HCT116 (cell line): Measurements from ENCODE around the gene INSIG2. TPM values are rescaled to one million over a fixed set of nuclear protein-coding genes. Genes with fewer than 3 reads are reported as not detected.

Experiments
- ATAC-seq: fragments of 200-7000 bp; cut with Tn5 transposase; 2 replicates; pipeline ENCODE4 v1.9.1; 2020; ENCODE audit warnings: mild to moderate bottlenecking, moderate library complexity
- BruUV-seq: library from RNA; stranded (reverse); fragments of 400-500 nt; replicated peaks from 2 replicates; lab custom pipeline; 2021; lab: Mats Ljungman, UMichigan
- CTCF ChIA-PET: fragments of 300-600 bp; sonication (Branson Sonifier 250); formaldehyde crosslinking; loops from one replicate; lab custom pipeline; 2021; ENCODE audit warnings: antibody characterized with exemption; lab: Charles Lee
- POLR2A ChIA-PET: fragments of 300-600, 350-600 bp; sonication (Branson Sonifier 250); formaldehyde crosslinking; loops from one replicate; lab custom pipeline; 2021; ENCODE audit warnings: antibody characterized with exemption; lab: Charles Lee
- RAD21 ChIA-PET, 2 experiments: fragments of 300-600 bp; sonication (Branson Sonifier 250); formaldehyde crosslinking; loops; one replicate each; lab custom pipeline; 2023; ENCODE audit warnings: low total read pairs in 2 of 2; ENCODE audit not compliant: uncharacterized antibody in 2 of 2, unreplicated experiment in 2 of 2, low non-redundant PET in 1 of 2; lab: Charles Lee
- DNase-seq: peaks from one replicate; pipeline ENCODE4 v3.0.0-alpha.2; 2010; ENCODE audit warnings: low read depth, low spot score
- H2AFZ ChIP-seq: fragments of 200-600 bp; shearing (Covaris generic), sonication (generic); 2 replicates; pipeline ENCODE4 v1.6.1; 2017; ENCODE audit warnings: low read depth, mixed run types, mixed read lengths, antibody characterized with exemption, low read length; ENCODE audit not compliant: poor library complexity, severe bottlenecking
- H3K27ac ChIP-seq: 2 replicates; pipeline ENCODE4 v1.5.1; 2012; ENCODE audit warnings: low read depth, low read length
- H3K27me3 ChIP-seq: fragments of 200-600 bp; sonication (generic); 2 replicates; pipeline ENCODE4 v1.6.1; 2016; ENCODE audit warnings: mixed run types, low read length, mixed read lengths; ENCODE audit not compliant: insufficient read depth
- H3K36me3 ChIP-seq, 2 experiments: fragments of 200-500 bp in 1 of 2; fragments of 200-600 bp in 1 of 2; sonication (Bioruptor generic) in 1 of 2; sonication (generic) in 1 of 2; 2 replicates each; pipeline versions ENCODE4 v1.5.1 to v1.6.1; 2014 to 2016; ENCODE audit warnings: low read length in 2 of 2, inconsistent platforms in 1 of 2, mixed read lengths in 1 of 2, mixed run types in 1 of 2; ENCODE audit not compliant: insufficient read depth in 2 of 2, control insufficient read depth in 1 of 2
- H3K4me1 ChIP-seq, 2 experiments: fragments of 200-600 bp in 1 of 2; sonication (generic) in 1 of 2; 2 replicates each; pipeline versions ENCODE4 v1.5.1 to v1.6.1; 2012 to 2017; ENCODE audit warnings: low read length in 2 of 2, inconsistent platforms in 1 of 2, mild to moderate bottlenecking in 1 of 2, mixed read lengths in 1 of 2, mixed run types in 1 of 2, moderate library complexity in 1 of 2; ENCODE audit not compliant: insufficient read depth in 2 of 2, control insufficient read depth in 1 of 2
- H3K4me2 ChIP-seq: fragments of 200-600 bp; sonication (generic); 2 replicates; pipeline ENCODE4 v1.6.1; 2017; ENCODE audit warnings: mixed run types, low read length, mixed read lengths
- H3K4me3 ChIP-seq, 2 experiments: fragments of 200-600 bp in 1 of 2; sonication (generic) in 1 of 2; replicated peaks in 1 of 2; 2 replicates each; pipeline ENCODE4 v1.5.1; 2011 to 2016; ENCODE audit warnings: low read length in 2 of 2, control low read depth in 1 of 2, low read depth in 1 of 2, mild to moderate bottlenecking in 1 of 2, mixed read lengths in 1 of 2, mixed run types in 1 of 2
- H3K79me2 ChIP-seq: fragments of 200-600 bp; sonication (generic); 2 replicates; pipeline ENCODE4 v1.6.1; 2017; ENCODE audit warnings: mild to moderate bottlenecking, mixed run types, low read length, moderate library complexity, mixed read lengths; ENCODE audit not compliant: insufficient read depth
- H3K9ac ChIP-seq: fragments of 200-600 bp; sonication (generic); 2 replicates; pipeline ENCODE4 v1.6.1; 2016; ENCODE audit warnings: low read length, mixed read lengths
- H3K9me2 ChIP-seq: fragments of 200-600 bp; sonication (generic), shearing (Covaris generic); 2 replicates; pipeline ENCODE4 v1.6.1; 2017; ENCODE audit warnings: mixed run types, mild to moderate bottlenecking, moderate library complexity; ENCODE audit not compliant: insufficient read depth
- H3K9me3 ChIP-seq, 2 experiments: fragments of 200-500 bp in 1 of 2; fragments of 200-600 bp in 1 of 2; sonication (Bioruptor generic) in 1 of 2; sonication (generic) in 1 of 2; 2 replicates each; pipeline ENCODE4 v1.6.1; 2014 to 2017; ENCODE audit warnings: low read length in 2 of 2, mixed read lengths in 2 of 2, inconsistent platforms in 1 of 2, low read depth in 1 of 2, mild to moderate bottlenecking in 1 of 2, mixed run types in 1 of 2, moderate library complexity in 1 of 2; ENCODE audit not compliant: control insufficient read depth in 1 of 2, insufficient read depth in 1 of 2
- H4K20me1 ChIP-seq: fragments of 200-600 bp; sonication (generic), shearing (Covaris generic); 2 replicates; pipeline ENCODE4 v1.6.1; 2017; ENCODE audit warnings: mixed run types, mild to moderate bottlenecking, moderate library complexity; ENCODE audit not compliant: insufficient read depth
- CBX3 ChIP-seq: IDR thresholded peaks from 2 replicates; pipeline ENCODE4 v1.6.1; 2012; ENCODE audit warnings: low read depth
- FOSL1 ChIP-seq: IDR thresholded peaks from 2 replicates; pipeline ENCODE4 v1.6.1; 2012; ENCODE audit warnings: low read depth
- JUND ChIP-seq: IDR thresholded peaks from 2 replicates; pipeline ENCODE4 v1.6.1; 2012
- MAX ChIP-seq: IDR thresholded peaks from 2 replicates; pipeline ENCODE4 v1.6.1; 2012
- RAD21 ChIP-seq: IDR thresholded peaks from 2 replicates; pipeline ENCODE4 v1.6.1; 2012; ENCODE audit warnings: low read depth, mild to moderate bottlenecking
- REST ChIP-seq: IDR thresholded peaks from 2 replicates; pipeline ENCODE4 v1.6.1; 2012; ENCODE audit warnings: low read depth
- SIN3A ChIP-seq: IDR thresholded peaks from 2 replicates; pipeline ENCODE4 v1.6.1; 2012; ENCODE audit warnings: low read depth
- SP1 ChIP-seq: IDR thresholded peaks from 2 replicates; pipeline ENCODE4 v1.6.1; 2012; ENCODE audit warnings: low read depth
- YY1 ChIP-seq: IDR thresholded peaks from 2 replicates; pipeline ENCODE4 v1.6.1; 2011; ENCODE audit warnings: low read length, low read depth, moderate library complexity, mild to moderate bottlenecking; ENCODE audit not compliant: insufficient replicate concordance; ENCODE audit errors: extremely low read depth
- intact Hi-C: fragments of 100-400 bp; cut with micrococcal nuclease; formaldehyde crosslinking; loops from 2 replicates; pipeline ENCODE4 v1.10.0; 2022
- total RNA-seq: library from RNA; stranded (reverse); gene quantifications from one replicate; pipeline ENCODE4 v1.2.1, GENCODE V29; 2021; ENCODE audit not compliant: unreplicated experiment

The INSIG2 gene
- total RNA-seq, 1 experiment from 2014 or later, result 21.8 TPM

DNA sequence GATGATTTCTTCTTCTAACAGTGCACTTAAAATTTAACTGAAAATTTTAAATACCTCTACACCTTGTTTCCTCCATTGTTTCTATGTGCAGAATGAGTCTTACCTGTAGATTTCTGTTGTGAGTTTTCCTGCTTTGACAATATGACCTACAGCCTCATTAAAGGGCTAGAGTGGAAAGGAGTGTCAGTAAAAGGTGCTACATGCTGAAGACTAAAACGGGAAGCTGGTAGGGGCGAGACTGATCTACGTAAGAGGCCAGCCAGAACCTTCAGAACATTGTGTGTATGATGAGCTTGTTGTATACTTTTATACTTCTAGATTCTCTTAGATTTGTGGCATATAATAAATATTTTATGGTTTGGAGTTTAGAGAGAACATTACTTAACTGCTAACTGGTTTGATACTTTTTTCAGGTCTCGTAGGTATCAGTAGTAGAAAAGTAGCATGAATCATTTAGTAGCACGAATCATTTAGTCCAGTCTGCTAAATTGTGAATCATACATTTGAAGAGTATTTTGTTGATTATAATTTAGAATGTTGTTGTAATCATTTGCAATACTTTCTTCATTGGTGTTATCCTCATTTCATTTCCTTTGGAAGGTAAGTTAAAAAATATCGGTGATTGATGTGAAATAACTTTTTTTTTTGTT is 14.3 kb downstream of the INSIG2 start:
- peak overlapping the region; percentile 33 for H3K4me2 ChIP-seq
- no TSS peak for BruUV-seq
- H3K9ac ChIP-seq, result no peak overlapping the region
- no peak for DNase-seq
- CTCF ChIA-PET, result no interaction called here
- no peak overlapping the region for H2AFZ ChIP-seq
- no peak overlapping the region for H3K27ac ChIP-seq
- RAD21 ChIA-PET, result no interaction called here
- TF ChIP-seq JUND (peak; percentile 44; the same call in 1 of the 2 replicates), RAD21 (no peak), MAX (no peak), SP1 (0 out of 2 replicates have a peak, but pooled peaks have one; percentile 23), CBX3 (no peak), FOSL1 (peak; percentile 65)
- TF ChIP-seq, all 23 proteins: peak for 3
- peaks cover 0 to 15% of the 10 kb centered on the region in 2 experiments; a peak in 2 of 4 replicates for H3K4me1 ChIP-seq
- ATAC-seq, result no peak; the same call in 1 of the 2 replicates
- 0 out of 4 replicates have a peak, but pooled peaks cover 0 to 3% of the 10 kb centered on the region in 2 experiments for H3K36me3 ChIP-seq
- no peaks in the 10 kb centered on the region for H3K27me3 ChIP-seq
- H3K9me3 ChIP-seq, result no peaks in the 10 kb centered on the region
- no peaks in the 10 kb centered on the region for H4K20me1 ChIP-seq
- no peak overlapping the region for H3K4me3 ChIP-seq
- peaks cover 22% of the 10 kb centered on the region for H3K79me2 ChIP-seq
- no peaks in the 10 kb centered on the region for H3K9me2 ChIP-seq
- intact Hi-C loops, result no loop called here
- POLR2A ChIA-PET, result no interaction called here

- no peaks in the 10 kb centered on the region for H3K9me3 ChIP-seq
- no peak overlapping the region for H2AFZ ChIP-seq
- no peak for TF ChIP-seq YY1
- no peak for TF ChIP-seq REST
- TF ChIP-seq SIN3A, result no peak
- TF ChIP-seq FOSL1, result no peak
- TF ChIP-seq CBX3, result no peak
- no peak for TF ChIP-seq SP1
- DNase-seq, result no peak
- no peaks in the 10 kb centered on the region for H4K20me1 ChIP-seq
- H3K27me3 ChIP-seq, result no peaks in the 10 kb centered on the region
- H3K9ac ChIP-seq, result no peak overlapping the region
- POLR2A ChIA-PET, result no interaction called here
- no peak overlapping the region for H3K4me2 ChIP-seq
- CTCF ChIA-PET, result interaction anchor here (1.2 kb wide), 1 partner anchor 57 kb away, joined by 3 read pairs; no protein-coding TSS in a partner anchor
- peaks cover 0 to 17% of the 10 kb centered on the region in 2 experiments; a peak in 2 of 4 replicates for H3K4me1 ChIP-seq
- RAD21 ChIA-PET, result no interaction called here
- intact Hi-C loops, result no loop called here
- no peak overlapping the region for H3K27ac ChIP-seq
- ATAC-seq, result no peak
- no peak overlapping the region for H3K4me3 ChIP-seq
- H3K79me2 ChIP-seq, result peaks cover 6% of the 10 kb centered on the region; the same call in 1 of the 2 replicates
- H3K36me3 ChIP-seq, result peaks cover 3 to 7% of the 10 kb centered on the region in 2 experiments; a peak in 2 of 4 replicates
- no TSS peak for BruUV-seq
- H3K9me2 ChIP-seq, result no peaks in the 10 kb centered on the region
These were observed 16.0 kb downstream of the INSIG2 start for GRCh38 chr2:118103951-118104940.
